ENCODE data around the gene SLC47A1. TPM values are rescaled to one million over a fixed set of nuclear protein-coding genes. Genes with fewer than 3 reads are reported as not detected.
"Not testable (repeated sequence)": the region's sequence is repeated elsewhere in the genome, so short reads cannot be mapped to it uniquely, and the experiment has no call there.

The SLC47A1 gene
- total RNA-seq, 1 donor from 2014 or later, result 0.64 TPM

DNA sequence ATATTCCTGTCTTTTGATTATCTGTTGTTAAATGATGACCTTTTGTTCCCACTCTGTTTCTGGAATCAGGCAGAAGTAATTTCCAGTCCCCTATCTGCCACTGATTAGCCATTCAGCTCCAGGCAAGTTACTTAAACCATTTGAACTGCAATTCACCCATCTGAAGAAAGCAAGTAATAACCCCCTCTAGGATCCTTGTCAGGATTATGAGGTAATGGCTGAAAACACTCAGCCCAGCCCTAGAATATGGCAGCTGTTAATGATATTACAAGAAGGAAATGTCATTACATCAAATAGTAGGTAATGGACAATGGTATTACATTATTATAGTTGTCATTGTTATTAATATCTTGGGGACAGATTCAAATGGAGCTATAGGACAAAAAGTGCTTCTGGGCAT, 16.0 kb upstream of the SLC47A1 start:
- no peak for DNase-seq (ENCODE audit: low spot score in 2 of 2)
- intact Hi-C loops (cut with DNase I), result loop anchor here (5.0 kb wide), 1 partner anchor 35 kb away; no protein-coding TSS in a partner anchor
- no peaks in the 10 kb centered on the region for H3K27me3 ChIP-seq

DNA sequence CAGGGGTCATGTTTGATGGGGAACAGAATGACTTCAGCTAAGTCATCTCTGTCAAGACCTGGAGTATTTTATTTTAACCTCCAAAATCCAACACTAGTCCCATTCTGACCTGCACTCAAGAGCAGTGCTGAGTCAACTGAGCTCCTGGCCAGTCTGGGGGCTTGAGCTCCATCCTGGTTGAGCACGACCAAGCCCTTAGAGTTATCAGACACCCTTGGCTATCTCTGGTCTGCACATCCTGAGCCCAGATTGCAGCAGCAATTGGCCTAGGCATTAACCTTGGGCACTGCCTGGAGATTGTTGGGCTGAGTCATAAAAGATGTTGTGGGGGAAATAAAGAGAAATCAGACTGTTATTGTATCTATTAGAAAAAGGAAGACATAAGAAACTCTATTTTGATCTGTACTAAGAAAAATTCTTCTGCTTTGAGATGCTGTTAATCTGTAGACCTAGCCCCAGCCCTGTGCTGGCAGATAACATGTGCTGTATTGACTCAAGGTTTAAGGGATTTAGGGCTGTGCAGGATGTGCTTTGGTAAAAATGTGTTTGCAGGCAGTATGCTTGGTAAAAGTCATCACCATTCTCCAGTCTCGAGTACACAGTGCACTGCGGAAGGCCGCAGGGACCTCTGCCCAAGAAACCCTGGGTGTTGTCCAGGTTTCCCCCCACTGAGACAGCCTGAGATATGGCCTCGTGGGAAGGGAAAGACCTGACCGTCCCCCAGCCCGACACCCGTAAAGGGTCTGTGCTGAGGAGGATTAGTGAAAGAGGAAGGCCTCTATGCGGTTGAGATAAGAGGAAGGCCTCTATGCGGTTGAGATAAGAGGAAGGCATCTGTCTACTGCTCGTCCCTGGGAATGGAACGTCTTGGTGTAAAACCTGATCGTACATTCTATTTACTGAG, 14.0 kb upstream of the SLC47A1 start:
- H3K27ac ChIP-seq; DNase-seq (ENCODE audit: low spot score in 2 of 2); H3K4me1 ChIP-seq; H3K4me3 ChIP-seq; H3K27me3 ChIP-seq; H3K9me3 ChIP-seq; H3K36me3 ChIP-seq: not testable (repeated sequence)
- intact Hi-C loops (cut with DNase I), result loop anchor here (5.0 kb wide), 1 partner anchor 33 kb away; no protein-coding TSS in a partner anchor

More for the DNA sequence above, 16.0 kb upstream of the SLC47A1 start:
- H3K27ac ChIP-seq, result no peak overlapping the region
- TF ChIP-seq, protein P1, sequence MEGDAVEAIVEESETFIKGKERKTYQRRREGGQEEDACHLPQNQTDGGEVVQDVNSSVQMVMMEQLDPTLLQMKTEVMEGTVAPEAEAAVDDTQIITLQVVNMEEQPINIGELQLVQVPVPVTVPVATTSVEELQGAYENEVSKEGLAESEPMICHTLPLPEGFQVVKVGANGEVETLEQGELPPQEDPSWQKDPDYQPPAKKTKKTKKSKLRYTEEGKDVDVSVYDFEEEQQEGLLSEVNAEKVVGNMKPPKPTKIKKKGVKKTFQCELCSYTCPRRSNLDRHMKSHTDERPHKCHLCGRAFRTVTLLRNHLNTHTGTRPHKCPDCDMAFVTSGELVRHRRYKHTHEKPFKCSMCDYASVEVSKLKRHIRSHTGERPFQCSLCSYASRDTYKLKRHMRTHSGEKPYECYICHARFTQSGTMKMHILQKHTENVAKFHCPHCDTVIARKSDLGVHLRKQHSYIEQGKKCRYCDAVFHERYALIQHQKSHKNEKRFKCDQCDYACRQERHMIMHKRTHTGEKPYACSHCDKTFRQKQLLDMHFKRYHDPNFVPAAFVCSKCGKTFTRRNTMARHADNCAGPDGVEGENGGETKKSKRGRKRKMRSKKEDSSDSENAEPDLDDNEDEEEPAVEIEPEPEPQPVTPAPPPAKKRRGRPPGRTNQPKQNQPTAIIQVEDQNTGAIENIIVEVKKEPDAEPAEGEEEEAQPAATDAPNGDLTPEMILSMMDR (IDR thresholded peaks at IDR 0.05), result no peak
- H3K36me3 ChIP-seq, result no peaks in the 10 kb centered on the region
- no peaks in the 10 kb centered on the region for H3K9me3 ChIP-seq
- peaks cover 3 to 15% of the 10 kb centered on the region in 2 donors for H3K4me1 ChIP-seq
- H3K4me3 ChIP-seq, result no peak overlapping the region

DNA sequence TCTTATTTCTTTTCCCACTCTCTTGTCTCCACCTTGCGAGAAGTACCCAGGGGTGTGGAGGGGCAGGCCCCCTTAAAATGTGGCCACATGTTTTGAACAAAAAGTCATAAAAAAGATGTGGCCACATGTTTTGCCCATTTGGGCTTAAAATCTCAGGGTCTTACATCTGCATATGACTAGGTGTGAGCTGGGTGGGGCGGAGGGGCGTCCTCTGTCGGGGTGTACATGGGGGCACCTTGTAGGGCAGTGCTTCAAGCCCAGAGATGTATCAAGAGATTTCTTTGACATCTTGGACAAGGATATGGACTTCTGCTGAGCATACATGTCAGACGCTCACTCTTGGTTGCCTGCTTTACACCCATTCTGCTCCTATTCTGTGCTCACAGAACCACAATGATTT, 13.0 kb upstream of the SLC47A1 start:
- Histone ChIP-seq H3K36me3 (no peaks in the 10 kb centered on the region), H3K4me1 (no peaks in the 10 kb centered on the region), H3K9me3 (no peaks in the 10 kb centered on the region), H3K4me3 (no peak overlapping the region), H3K27me3 (no peaks in the 10 kb centered on the region), H3K27ac (no peak overlapping the region)
- intact Hi-C loops (cut with DNase I), result no loop called here
- TF ChIP-seq, protein P1 (IDR thresholded peaks at IDR 0.05), result no peak
- DNase-seq (ENCODE audit: low spot score in 2 of 2), result no peak

DNA sequence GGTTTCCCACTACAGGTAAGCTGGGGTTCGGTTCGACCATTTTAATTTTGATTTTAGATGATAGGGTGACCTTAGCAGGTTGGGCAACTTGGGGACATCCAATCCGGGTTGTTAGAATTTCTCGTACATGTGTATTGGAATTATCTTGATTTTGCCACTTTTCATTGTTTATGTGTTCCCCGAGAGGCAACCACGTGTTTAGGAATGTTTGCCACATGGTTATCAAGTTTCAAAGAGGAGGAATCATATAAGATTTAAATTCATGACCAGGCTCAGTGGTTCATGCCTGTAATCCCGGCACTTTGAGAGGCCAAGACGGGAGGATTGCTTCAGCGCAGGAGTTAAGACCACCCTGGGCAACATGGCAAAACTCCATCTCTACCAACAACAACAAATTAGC, 10.0 kb upstream of the SLC47A1 start:
- no peaks in the 10 kb centered on the region for H3K9me3 ChIP-seq
- H3K4me3 ChIP-seq, result no peak overlapping the region
- no peak overlapping the region for H3K27ac ChIP-seq
- DNase-seq (ENCODE audit: low spot score in 2 of 2), result no peak
- H3K36me3 ChIP-seq, result no peaks in the 10 kb centered on the region
- TF ChIP-seq, protein P1 (IDR thresholded peaks at IDR 0.05), result no peak
- H3K27me3 ChIP-seq, result no peaks in the 10 kb centered on the region
- intact Hi-C loops (cut with DNase I), result no loop called here
- no peaks in the 10 kb centered on the region for H3K4me1 ChIP-seq

DNA sequence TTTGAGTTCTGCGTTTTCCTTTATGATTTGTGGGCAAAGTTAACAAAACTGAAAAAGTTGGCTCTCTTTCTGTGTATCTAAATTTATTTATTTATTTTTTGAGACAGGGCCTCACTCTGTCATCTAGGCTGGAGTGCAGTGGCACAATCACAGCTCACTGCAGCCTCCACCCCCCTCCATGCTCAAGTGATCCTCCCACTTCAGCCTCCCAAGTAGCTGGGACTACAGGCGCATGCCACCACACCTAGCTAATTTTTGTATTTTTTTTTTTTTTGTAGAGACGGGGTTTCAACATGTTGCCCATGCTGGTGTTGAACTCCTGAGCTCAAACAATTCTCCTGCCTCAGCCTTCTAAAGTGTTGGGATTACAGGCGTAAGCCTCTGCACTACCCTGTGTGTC, 6.7 kb upstream of the SLC47A1 start:
- H3K27ac ChIP-seq; H3K9me3 ChIP-seq; H3K4me1 ChIP-seq; H3K36me3 ChIP-seq; H3K27me3 ChIP-seq; H3K4me3 ChIP-seq; DNase-seq (ENCODE audit: low spot score in 2 of 2); intact Hi-C loops (cut with DNase I): not testable (repeated sequence)

DNA sequence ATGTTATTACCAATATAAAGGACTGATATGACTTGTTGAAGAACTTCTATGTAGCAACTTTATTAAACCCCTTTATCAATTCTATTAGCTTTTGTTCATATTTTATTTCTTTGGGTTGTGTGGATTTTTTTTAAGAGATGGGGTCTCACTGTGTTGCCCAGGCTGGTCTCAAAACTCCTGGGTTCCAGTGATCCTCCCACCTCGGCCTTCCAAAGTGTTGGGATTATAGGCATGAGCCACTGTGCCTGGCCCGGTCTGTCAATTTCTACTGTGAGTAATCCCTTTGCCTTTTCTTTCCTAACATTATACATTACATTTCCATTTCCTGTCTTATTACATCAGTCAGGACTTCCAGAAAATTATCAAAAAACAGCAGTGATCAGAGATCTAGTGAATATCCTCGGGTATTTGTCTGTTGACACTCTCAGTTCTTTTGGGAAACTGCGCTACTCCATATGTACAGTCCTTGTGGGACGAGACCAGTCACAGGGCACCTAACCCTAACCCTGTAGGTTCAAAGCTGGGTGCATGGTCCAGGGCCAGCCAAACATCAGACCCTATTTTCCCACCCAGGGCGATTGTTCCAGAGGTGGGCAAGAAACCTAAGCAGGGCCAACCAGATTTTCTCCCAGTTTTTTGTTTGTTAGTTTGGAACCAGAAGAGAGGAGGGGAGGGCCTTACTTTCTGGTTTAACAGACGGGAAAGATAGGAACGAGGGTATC, 1.7 kb upstream of the SLC47A1 start:
- no peaks in the 10 kb centered on the region for H3K27me3 ChIP-seq
- intact Hi-C loops (cut with DNase I), result loop anchor here (2.0 kb wide), 1 partner anchor 17 kb away; no protein-coding TSS in a partner anchor
- TF ChIP-seq, protein P1 (IDR thresholded peaks at IDR 0.05), result no peak
- peaks cover 0 to 7% of the 10 kb centered on the region in 2 donors for H3K4me1 ChIP-seq
- no peak for DNase-seq (ENCODE audit: low spot score in 2 of 2)
- no peaks in the 10 kb centered on the region for H3K36me3 ChIP-seq
- H3K4me3 ChIP-seq, result no peak overlapping the region
- no peak overlapping the region for H3K27ac ChIP-seq
- no peaks in the 10 kb centered on the region for H3K9me3 ChIP-seq

Data from ascending aorta (tissue), 2 donors.